Coronary artery (tissue), 2 donors: ENCODE data around the gene ATRNL1.
"Not testable (repeated sequence)": the region's sequence is repeated elsewhere in the genome, so short reads cannot be mapped to it uniquely, and the experiment has no call there.

Experiments used
- DNase-seq: peaks from one replicate; pipeline ENCODE4 v3.0.0-alpha.2; 2017; ENCODE audit warnings: low spot score
- H3K27ac ChIP-seq, 2 donors: fragments of 200-600 bp; sonication (generic); one replicate each; pipeline ENCODE4 v1.5.1; 2016 to 2019
- H3K4me3 ChIP-seq: fragments of 200-600 bp; sonication (generic); 2 replicates; pipeline ENCODE4 v1.5.1; 2016; ENCODE audit warnings: mild to moderate bottlenecking, moderate library complexity
- CTCF ChIP-seq: fragments of 200-600 bp; sonication (generic); IDR thresholded peaks from one replicate; pipeline ENCODE4 v1.5.1; 2019; ENCODE audit warnings: antibody characterized with exemption

The ATRNL1 gene

DNA sequence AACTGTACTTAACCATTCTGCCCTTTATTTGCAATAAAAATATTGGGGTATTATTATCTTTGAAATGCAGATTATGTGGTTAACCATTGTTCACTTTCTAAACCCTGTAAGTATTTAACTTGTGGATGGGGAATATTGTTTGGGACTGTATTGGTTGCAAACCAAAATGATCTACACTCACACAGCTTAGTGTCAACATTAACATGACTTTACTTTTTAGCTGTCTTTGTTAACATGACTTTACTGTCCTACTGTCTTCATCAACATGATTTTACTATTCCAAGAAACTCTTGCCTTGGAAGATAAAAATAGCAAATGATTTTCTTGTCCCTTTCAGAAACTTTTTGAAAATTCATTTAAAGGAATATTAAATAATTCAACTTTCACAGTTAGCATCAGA is 708.3 kb downstream of the ATRNL1 start:
- Histone ChIP-seq H3K27ac (no peak overlapping the region), H3K4me3 (no peak overlapping the region)
- TF ChIP-seq CTCF = no peak
- DNase-seq = no peak

- no peak for DNase-seq
- Histone ChIP-seq H3K4me3 (no peak overlapping the region), H3K27ac (no peak overlapping the region)
- TF ChIP-seq CTCF = no peak
These were observed 708.8 kb downstream of the ATRNL1 start for GRCh38 chr10:115801992-115802391.

DNA sequence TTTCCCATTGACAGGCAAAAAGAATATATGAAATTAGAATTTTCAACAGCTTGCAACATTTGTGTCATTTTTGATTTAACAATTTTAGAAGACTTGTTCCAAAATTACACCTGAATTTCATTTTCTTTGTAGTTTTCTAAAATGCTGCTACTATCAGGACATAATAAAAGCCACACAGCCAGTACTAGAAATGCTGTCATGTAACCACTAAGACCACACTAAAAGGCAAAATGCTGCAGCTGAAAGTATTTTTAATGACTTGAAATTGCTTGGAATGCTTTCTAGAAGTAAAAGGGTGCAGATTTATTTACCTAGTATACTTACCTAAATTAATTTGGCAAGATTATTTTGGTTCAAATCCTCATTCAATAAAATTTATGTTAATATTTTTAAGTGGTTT is 709.7 kb downstream of the ATRNL1 start:
- Histone ChIP-seq H3K27ac (no peak overlapping the region), H3K4me3 (no peak overlapping the region)
- no peak for DNase-seq
- no peak for TF ChIP-seq CTCF

- DNase-seq = no peak
- no peak for TF ChIP-seq CTCF
- H3K4me3 ChIP-seq = no peak overlapping the region
- H3K27ac ChIP-seq = no peak overlapping the region
These were observed 721.4 kb downstream of the ATRNL1 start for GRCh38 chr10:115814542-115814941.

DNA sequence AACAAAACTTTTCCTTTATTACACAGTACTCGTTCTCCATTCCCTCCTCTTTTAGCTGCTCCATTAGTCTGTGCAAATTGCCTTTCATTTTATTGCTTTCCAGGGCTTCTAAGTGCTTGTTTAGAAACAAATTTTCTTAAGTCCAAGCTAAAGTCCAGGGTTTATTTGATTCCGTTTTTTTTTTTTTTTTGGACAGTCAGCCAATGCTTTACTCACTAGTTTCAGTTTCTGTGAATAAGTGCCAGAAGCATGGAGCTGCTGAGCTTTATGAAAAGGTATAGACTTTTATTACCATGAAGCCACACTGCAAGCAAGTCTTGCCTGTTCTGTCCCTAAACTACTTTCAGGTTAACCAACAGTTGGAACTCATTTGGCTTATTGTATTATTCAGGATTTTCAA is 724.8 kb downstream of the ATRNL1 start:
- TF ChIP-seq CTCF = no peak
- H3K27ac ChIP-seq = no peak overlapping the region
- no peak overlapping the region for H3K4me3 ChIP-seq
- DNase-seq = no peak

DNA sequence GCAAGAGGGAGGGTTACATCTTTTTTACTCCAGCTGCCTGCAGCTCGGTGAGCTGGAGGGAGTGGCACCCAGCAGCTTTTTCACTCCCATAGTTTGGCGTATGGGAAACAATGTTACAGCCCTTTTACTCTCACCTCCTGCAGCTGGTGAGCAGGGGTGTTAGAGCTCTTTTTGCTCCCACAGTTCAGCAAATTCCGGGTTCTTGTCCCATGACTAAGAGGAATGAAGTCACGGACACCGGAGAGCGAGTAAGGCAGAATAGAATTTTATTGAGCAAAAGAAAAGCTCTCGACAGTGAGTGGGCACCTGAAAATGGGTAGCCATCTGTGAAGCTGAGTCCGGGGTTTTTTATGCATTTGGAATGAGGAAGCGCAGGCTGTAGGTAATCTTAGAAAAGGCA is 733.2 kb downstream of the ATRNL1 start:
- Histone ChIP-seq H3K4me3 (no peak overlapping the region), H3K27ac (no peak overlapping the region)
- no peak for DNase-seq
- TF ChIP-seq CTCF = no peak

DNA sequence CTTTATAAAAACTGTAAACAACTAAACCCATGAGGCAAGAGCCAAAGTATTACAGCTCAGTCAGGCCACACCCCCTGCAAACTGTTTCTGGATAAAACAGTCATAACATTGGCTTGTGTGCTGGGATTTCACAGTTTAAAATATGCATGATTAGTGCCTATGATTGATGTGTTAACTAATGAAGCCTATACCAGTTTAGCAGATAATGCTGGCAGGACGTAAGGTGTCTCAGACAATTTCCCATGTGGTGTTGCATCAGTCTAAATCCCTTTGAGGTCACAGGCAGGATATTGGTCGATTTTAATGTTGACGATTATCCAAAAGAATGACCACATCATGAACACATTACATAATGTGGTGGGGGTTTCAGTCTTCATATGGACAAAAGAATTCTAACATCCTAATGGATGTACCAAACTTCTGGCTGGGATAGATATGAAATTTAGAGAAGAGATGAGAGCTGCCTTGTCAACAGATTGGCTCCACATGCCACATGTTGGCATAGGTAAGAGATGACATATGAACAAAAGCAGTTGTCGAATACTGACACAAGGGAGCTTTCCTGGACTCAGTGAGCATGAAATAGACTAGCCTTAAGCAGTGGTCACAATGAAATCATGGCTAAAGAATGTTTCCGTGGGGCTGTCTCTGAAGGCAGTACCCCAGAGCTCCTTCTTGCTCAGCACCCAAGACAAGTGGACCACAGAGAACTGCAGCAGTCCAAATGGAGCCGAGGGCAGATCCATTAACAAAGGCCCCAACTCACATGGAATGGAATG is 734.3 kb downstream of the ATRNL1 start:
- TF ChIP-seq CTCF = no peak
- no peak for DNase-seq
- Histone ChIP-seq H3K4me3 (no peak overlapping the region), H3K27ac (no peak overlapping the region)

DNA sequence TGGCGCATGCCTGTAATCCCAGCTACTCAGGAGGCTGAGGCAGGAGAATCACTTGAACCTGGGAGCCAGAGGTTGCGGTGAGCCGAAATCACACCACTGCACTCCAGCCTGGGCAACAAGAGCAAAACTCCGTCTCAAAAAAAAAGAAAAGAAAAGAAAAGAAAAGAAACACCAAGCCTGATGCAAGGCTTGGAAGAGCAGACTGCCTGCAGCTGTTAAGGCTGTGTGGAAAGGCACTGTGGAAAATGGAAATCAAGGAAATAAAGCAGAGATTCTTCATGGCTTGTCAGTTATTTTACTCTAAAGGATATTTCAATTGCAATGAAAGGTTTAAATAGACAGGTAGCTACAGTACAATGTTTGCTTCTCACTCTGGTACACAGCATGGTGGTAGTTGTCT is 735.0 kb downstream of the ATRNL1 start:
- not testable (repeated sequence) for H3K27ac ChIP-seq

More for the DNA sequence above, 735.0 kb downstream of the ATRNL1 start:
- DNase-seq, H3K4me3 ChIP-seq: not testable (repeated sequence)
